Measurements from ENCODE around the gene BTBD16.
A peak's percentile ranks its signal among the peaks of the same experiment; 100 is the strongest.

BTBD16 gene

DNA sequence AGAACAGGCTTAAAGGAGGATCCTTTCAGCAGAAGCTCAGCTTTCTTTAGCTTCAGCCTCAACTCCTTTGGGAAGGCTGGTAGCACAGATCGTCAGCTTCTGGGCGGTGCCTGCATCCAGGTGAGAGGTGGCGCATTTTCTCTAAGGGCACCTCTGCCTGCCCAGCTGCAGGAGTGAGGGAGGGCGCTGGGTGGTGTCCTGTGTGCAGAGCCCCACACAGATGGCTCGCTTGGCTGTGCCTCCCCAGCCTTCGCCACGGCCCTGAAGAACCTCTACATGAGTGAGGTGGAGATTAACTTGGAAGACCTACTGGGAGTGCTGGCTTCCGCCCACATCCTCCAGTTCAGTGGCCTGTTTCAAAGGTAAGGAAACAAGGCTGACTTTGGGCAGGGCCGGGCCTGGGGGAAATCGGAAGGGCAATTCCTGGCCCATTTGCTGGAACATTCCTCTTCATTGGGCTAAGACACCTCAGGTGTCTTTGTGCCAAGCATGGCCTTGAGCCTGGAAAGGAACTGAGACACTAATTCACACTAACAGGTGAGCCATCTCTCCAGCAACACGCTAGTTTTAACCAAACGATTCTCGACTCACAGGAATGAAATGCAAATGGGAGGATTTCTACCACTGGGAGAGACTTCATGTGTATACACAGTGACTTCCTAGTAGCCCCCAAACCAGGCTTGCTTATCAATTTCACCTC lies 19.9 kb downstream of the BTBD16 start:
- DNase-seq (ENCODE audit: low read depth, low spot score): no peak
- no peak overlapping the region for H3K4me3 ChIP-seq (ENCODE audit: low read length)

DNA sequence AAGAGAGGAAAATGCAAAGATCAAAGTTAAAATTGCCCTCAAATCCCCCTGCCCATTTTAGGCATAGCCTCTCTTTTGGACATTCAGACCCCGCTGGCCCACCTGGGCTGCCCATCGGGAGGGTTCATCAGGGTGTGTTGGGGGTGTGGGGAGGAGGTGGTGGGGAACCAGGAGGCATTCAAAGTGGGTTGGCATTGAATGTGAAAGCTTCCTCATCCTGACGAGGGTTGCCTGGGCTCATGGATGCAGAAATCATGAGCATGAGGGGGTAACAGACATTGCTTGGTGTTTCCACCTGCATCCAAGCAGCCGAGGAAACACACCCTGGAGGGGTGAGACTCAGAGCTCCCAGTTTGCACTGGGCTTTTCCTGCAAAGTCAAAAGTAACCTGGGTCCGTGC lies 20.6 kb downstream of the BTBD16 start:
- DNase-seq (ENCODE audit: low read depth, low spot score): no peak
- no peak overlapping the region for H3K4me3 ChIP-seq (ENCODE audit: low read length)

DNA sequence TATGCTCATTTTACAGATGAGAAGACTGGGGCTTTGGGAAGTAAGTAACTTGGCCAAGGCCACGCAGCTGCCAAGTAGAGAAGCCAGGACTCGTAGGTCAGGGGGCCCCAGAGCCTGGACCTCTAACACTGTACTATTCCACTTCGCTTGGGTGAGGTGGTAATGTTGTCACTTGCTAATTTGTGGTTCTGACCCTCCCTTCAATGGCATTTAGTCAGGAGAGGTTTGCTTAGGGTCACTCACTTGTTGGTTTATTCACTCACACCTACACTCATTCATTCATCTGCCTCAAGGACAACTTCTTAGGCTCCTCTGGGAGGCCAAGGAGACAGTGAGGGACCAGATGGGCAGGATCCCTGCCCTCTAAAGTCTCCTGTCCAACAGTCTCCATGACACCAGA lies 21.3 kb downstream of the BTBD16 start:
- no peak for DNase-seq (ENCODE audit: low read depth, low spot score)
- H3K4me3 ChIP-seq (ENCODE audit: low read length): no peak overlapping the region

DNA sequence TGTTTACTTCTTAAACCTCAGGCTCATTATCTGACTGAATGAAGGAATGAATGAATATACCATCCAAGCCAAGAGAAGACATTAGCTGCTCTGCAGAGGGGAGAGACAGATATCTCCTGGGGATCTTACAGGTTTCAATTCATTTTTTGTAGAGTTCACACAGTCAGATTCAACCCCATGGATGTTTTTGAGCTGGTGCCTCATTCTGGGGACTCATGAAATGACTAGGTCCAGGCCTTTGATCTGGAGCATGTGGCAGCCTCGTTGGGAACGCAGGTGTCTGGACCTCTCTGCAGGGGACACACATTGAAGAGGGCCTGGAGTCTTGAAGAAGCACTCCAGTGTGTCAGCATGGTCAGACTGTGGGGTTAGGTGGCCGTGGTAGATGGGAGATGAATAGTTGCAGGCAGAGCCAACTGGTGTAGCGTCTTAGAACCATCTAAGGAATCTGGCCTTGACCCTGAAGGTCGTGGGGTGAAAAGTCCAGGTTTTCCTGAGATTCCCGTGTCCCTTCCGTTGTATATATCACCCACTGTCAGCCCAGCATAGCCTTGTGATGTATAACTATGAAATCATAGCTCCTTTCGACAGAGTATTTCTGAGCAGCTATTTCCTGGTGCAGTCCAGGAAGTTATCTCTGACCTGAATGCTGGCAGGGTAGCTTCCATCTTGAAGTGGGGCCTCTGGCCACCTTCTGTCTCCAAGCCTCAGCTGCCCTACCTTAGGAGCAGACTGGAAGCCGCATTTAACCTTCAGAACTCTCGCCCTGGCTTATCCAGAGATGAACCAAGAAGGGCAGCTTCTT lies 22.3 kb downstream of the BTBD16 start:
- H3K4me3 ChIP-seq (ENCODE audit: low read length): no peak overlapping the region
- DNase-seq (ENCODE audit: low read depth, low spot score): no peak

DNA sequence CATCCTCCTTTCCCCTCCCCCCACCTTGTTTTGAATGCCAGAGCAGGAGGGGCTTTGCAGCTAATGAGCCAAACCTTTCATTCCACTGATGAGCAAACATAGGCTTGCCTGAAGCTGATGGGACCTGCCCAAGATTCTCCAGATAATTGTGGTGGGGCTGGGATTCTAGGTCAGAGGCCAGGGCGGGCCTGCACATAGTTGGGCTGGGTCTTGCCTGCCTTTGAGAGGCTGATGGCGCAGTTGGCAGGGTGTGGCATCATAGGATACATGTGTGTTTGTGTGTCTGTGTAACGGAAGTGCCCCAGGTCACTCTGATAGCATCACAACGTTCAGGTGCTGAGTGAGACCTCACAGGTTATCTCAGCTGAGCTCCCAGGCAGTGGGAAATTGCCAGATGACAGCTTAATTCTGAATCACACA lies 22.9 kb downstream of the BTBD16 start:
- no peak overlapping the region for H3K4me3 ChIP-seq (ENCODE audit: low read length)
- DNase-seq (ENCODE audit: low read depth, low spot score): no peak

DNA sequence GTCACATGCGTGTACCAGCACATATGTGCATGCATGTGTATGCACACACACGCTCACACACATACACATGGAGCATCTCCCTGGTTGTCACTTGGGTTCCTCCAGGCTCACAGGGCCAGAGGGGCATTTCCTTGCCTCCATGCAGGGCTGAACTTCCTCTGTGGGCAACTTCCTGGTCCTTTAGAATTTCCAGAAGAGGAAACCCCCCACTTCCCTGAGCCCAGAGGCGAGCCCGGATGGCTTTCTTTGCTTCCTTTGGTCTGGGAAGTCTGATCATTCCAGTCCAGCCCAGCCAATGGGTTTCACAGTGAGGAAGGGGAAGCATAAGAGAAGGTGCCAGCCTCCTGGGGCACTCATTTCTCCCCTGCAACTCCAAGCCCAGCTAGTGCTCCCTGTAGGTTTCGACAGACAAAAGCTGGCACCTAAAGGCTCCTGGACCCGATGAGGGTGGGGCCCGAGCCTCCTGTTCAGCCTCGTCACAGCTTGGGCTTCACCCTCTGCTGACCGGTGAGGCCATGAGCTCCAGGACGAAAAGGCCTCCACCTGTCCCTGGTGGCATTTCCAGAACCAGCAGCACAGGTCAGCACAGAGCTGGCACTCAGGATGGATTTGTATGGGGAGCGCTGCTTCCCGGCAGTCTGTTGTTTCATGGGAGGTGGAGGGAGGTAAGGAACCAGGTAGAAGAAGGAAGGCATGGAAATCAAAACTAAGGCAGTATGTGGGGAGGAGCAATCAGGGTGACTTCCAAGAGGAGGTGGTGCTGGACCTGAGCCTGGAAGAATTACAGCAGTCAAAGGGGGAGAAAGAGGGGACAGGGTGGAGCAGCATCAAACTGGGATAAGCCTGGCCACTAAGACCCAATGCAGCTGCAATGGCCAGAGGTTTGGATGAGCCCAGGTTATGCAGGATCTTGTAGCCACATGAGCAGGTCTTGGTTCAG lies 23.7 kb downstream of the BTBD16 start:
- no peak for DNase-seq (ENCODE audit: low read depth, low spot score)
- no peak overlapping the region for H3K4me3 ChIP-seq (ENCODE audit: low read length)

DNA sequence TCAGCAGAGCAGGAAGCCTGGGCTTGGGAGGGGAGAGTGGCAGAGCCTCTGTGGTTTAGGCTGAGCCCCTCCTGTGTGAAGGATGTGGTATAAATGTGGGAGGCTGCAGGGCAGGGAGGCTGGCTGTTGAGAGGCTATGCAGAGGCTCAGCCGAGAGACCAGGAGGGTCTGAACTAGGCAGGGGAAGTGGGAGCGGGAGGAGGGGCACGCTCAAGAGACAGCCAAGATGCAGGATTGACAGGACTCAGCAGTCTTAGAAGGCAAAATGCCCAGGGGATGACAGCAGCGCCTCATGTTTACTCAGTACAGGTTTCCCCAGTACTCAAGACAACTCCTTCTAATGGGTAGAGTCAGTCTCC lies 24.3 kb downstream of the BTBD16 start:
- peak; percentile 83 for DNase-seq (ENCODE audit: low read depth, low spot score)

DNA sequence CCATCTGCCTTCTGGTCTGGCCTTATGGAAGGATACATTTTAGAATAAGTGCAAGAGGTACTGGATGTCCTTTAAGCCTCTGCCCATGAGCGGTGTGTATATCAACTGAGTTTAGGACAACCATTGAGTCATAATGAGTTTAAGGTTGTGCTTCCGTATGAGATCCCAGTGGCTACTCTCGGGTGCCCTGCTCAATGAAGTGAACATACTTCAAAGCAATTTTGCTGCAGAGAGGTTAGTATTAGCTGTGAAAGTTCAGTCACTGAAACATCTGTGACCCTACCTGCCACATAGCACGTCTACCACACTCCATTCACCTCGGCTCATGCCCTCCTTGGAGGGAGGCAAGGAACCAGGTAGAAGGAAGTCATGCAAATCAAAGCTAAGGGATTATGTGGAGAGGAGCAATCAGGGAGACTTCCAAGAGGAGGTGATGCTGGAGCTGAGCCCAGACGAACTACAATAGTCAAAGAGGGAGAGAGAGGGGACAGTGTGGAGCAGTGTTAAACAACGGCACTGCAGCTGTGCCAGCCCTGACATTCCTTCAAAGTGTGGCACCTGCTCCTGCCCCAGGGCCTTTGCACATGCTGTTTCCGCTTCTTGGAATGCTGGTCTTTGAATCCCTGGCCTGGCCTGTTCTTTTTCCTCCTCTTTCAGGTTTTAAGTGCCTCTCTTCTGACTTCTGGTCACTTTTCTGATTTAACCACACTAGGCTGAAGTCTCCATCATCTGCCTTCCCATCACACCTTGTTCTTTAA lies 25.4 kb downstream of the BTBD16 start:
- DNase-seq (ENCODE audit: low read depth, low spot score): no peak
- H3K4me3 ChIP-seq (ENCODE audit: low read length): no peak overlapping the region

More for the DNA sequence above, 24.3 kb downstream of the BTBD16 start:
- no peak overlapping the region for H3K4me3 ChIP-seq (ENCODE audit: low read length)

DNA sequence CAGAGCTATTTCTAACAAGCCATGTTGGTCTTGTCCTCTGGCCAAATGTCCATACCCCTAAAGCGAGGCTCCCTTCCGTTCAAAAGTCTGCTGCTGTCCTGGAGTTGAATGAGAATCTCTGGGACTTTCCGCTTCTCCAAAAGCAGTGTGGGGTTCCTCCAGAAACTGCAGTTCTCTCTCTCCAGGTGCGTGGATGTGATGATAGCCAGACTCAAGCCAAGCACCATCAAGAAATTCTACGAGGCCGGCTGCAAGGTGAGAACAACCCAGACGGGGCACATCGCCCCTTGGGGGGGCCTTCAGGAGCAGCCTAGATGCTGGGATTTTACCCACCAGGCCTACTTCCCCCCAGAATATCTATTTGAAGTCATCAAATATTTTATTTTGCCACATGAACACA lies 26.5 kb downstream of the BTBD16 start:
- H3K4me3 ChIP-seq (ENCODE audit: low read length): no peak overlapping the region
- no peak for DNase-seq (ENCODE audit: low read depth, low spot score)

DNA sequence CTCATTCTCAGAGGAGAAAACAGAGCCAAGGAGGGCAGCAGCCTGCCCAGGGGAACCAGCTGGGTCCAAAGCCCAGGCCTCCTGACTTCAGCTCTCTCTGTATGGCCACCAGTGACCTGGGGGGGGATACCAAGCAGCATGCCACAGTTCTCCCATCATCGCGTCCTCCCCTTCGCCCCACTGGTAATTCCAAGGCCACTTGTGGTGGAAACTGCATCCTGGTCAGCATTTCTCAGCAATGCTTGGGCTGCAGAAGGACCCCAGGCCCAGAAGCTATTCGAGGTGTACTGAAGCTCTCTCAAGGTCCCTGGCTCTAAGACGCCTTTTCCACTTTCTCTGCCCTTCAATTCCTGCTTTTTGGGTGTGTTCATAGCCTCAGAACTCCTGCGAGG lies 27.1 kb downstream of the BTBD16 start:
- H3K4me3 ChIP-seq (ENCODE audit: low read length): no peak overlapping the region
- no peak for DNase-seq (ENCODE audit: low read depth, low spot score)

DNA sequence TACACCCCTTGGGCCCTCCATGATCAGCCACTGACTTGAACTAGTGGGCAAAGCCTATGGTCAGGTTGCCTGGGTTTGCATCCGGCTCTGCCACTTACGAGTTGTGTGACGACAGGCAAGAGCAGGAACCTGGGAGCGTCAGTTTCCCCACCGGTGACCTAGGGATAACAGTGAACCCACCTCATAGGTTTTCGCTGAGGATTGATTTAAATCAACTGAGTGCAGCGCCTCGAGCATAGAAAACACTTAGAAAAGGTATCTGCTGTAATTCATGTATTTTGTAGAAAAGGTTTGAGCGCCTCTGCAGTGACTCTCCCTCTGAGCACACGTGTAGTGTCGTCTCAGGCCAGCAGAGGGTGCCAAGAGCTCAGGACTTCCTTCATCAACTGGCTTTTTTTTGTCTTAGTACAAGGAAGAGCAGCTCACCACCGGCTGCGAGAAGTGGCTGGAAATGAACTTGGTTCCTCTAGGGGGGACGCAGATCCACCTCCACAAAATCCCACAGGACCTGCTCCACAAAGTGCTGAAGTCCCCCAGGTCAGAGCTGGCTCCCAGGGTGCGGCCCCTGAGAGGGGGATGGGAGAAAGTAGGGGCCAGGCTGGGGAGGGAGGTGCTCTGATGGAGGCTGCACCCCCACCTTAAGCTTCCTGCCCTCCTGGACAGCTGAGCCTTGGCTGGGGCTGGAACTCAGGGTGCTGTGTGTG lies 27.7 kb downstream of the BTBD16 start:
- H3K4me3 ChIP-seq (ENCODE audit: low read length): peak overlapping the region; percentile 43
- peak; percentile 76 for DNase-seq (ENCODE audit: low read depth, low spot score)

DNA sequence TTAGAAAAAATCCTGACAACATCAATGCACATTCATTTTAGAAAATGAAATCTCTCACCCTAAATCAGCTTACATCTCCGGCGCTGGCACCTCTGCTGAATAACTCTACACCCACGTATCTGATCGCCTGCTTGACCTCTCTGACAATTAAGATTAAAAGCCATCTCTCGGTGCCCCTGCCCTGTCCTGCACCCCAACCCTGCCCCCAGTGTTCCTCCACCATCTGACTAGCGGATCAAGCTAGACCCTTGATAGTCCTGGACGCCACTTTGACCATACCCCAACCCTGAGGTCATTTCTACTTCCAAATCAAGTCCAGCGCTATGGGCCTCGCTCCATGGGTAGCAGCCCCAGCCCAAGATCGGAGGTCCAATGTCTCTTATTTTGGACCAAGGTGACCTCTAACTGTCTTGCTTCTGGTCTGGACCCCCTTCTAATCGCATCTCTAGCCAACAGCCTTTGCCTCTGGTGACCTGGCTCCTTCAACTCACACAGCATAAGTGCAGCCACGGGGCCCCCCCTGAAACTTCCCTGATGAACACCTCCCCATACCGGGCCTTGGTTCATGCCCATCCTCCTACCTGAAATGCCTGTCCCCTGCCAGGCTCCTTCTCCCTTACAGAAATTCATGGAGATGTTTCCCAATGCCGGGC lies 28.5 kb downstream of the BTBD16 start:
- DNase-seq (ENCODE audit: low read depth, low spot score): no peak
- no peak overlapping the region for H3K4me3 ChIP-seq (ENCODE audit: low read length)

DNA sequence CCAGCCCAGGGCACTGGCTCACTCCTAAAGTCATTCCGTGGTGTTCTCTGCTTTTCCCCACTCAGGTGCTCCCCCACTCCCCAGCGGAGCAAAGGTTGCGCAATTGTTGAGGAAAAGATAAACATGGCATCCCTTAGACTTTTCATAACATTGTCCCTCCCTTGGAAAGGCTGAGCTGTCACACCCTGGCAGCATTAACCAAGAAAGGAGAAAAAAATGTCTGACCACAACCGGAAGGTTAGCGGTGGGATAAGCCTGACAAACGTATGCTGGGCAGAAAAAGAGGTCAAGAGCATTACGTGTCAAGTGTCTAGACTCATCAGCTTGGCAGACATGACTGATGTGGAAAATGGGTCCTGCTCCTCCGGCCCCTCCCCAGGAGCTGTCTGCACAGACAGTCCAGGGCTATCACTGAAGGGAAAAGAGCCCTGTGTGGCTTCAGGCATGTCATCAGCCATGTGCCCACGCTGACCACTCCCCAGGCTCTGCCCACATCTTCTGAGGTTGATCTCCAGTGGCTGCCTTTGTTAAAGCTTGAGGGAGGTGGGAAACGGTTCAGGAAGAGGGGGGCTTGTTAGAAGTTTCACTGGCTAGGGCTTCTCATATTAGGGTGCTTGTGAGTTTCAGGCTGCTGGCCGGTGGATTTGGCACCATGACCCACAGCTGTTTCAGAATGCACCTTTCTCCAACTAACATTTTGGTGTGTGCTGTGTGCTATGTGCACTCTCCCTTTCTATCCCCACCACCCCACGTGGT lies 30.1 kb downstream of the BTBD16 start:
- H3K4me3 ChIP-seq (ENCODE audit: low read length): no peak overlapping the region
- DNase-seq (ENCODE audit: low read depth, low spot score): no peak

DNA sequence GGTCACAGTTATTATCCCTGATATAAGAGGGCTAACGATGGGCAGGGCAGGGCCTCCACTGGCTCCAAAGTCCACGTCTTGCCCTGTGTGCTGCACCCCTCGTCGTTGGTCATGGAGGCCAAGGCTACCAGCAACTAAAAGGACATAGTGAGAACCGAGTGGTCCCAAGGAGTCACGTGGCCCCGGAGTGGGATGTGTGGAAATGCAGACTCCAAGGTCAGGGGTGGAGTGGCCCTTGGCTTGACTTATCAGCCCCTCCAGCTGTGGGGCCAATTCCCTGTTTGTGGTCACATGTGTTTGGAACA lies 30.7 kb downstream of the BTBD16 start:
- no peak for DNase-seq (ENCODE audit: low read depth, low spot score)
- no peak overlapping the region for H3K4me3 ChIP-seq (ENCODE audit: low read length)

DNA sequence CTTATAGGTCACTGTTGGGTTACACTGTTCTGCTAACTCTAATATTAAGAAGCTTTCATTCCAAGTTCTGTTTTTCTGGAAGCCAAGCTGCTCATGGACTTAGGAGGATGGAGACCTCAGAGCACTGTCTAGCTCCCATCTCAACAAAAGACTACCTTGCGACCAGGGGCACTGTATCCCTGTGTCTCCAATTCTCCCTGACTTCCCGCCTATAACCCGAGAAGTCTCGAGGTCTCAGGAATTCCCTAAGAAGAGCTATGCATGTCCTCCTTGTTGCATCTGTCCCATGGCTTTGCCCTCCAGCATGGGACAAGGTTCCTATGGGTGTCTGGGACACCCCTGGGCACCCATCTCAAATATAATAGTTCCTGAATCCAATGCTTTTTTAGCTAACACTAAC lies 31.2 kb downstream of the BTBD16 start:
- DNase-seq (ENCODE audit: low read depth, low spot score): no peak
- H3K4me3 ChIP-seq (ENCODE audit: low read length): no peak overlapping the region

DNA sequence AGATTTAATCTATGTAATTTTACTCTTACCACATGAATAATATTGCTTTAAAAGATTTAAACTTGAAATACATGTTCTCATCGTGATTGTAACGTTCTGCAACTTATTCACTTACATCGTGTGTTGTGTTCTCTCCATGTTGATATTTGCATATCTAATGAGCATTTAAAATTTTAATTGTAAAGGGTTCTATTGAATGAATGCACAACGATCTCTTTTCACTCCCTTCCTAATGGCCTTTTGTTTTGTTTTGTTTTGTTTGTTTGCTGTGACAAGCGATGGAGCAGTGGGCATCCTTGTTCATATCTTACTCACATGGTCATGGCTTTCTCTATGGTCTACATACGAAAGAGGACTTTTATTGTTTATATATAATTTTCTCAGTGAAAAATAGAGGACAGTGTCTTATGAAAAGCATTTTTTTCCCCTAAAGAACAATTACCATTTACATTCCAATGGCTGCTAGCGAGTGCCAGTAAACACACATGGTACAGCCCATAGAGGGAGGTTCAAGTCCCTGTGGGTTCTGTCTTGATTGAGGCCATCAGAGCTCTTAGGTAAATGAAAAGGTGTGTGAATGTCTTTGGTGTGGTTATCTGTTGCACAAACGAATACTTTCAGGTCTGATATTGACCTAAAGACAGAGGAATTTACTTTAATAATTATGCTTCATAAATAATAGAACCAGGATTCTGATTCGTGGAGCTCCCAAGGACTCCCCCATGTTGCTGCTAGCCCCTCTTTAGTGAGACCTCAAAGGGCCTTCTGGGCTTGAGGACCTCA lies 32.4 kb downstream of the BTBD16 start:
- H3K4me3 ChIP-seq (ENCODE audit: low read length): no peak overlapping the region
- no peak for DNase-seq (ENCODE audit: low read depth, low spot score)

DNA sequence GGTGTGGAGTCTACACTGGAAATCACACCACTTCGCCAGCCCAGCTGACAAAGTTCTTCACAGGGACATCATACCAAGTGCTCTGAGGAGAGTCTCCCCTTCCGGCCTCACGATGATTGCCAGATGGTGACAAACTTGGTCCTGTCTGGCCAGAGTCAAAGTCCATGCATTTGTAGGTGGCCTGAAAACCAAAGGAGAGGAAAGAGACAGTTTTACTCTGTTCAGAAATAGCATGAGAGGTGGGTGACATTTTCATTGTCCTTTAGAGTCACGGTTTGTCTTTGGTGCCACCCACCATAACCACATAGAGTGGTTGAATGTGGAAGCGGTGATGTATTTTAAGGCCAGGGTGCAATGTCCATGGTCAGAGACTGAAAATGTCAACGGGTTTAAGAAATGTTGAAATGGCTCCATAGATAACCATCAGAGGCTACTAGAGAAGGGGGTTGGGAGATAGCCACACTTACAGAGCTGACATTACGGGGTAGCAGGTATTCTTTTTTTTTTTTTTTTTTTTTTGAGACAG lies 33.0 kb downstream of the BTBD16 start:
- no peak overlapping the region for H3K4me3 ChIP-seq (ENCODE audit: low read length)

More for the DNA sequence above, 33.0 kb downstream of the BTBD16 start:
- DNase-seq (ENCODE audit: low read depth, low spot score): no peak
